MCF 10A (cell line): ENCODE data around the gene MITF. TPM values are rescaled to one million over a fixed set of nuclear protein-coding genes. Genes with fewer than 3 reads are reported as not detected.

ENCODE experiments used
- BruUV-seq: library from RNA; stranded (reverse); fragments of 400-500 nt; replicated peaks from 2 replicates; lab custom pipeline; 2021; lab: Mats Ljungman, UMichigan
- CTCF ChIA-PET: fragments of 300-600 bp; sonication (Branson Sonifier 250); formaldehyde crosslinking; extraction: SDS; loops from one replicate; lab custom pipeline; 2021; ENCODE audit warnings: antibody characterized with exemption, inconsistent platforms; lab: Yijun Ruan, JAX
- POLR2A ChIA-PET: fragments of 300-600, 350-650 bp; sonication (Branson Sonifier 250); formaldehyde crosslinking; extraction: SDS; loops from one replicate; lab custom pipeline; 2020; ENCODE audit warnings: antibody characterized with exemption, inconsistent platforms; lab: Yijun Ruan, JAX
- DNase-seq: peaks from one replicate; pipeline ENCODE4 v3.0.0-alpha.2; 2018; ENCODE audit not compliant: unreplicated experiment
- H3K27ac Mint-ChIP-seq: one replicate; pipeline ENCODE4 v1.8.0; 2022; ENCODE audit warnings: mild to moderate bottlenecking, low read depth, mixed read lengths; ENCODE audit not compliant: unreplicated experiment
- H3K27me3 Mint-ChIP-seq: one replicate; pipeline ENCODE4 v1.8.0; 2022; ENCODE audit warnings: mixed read lengths; ENCODE audit not compliant: insufficient read depth, unreplicated experiment
- H3K36me3 Mint-ChIP-seq: one replicate; pipeline ENCODE4 v1.8.0; 2022; ENCODE audit warnings: mild to moderate bottlenecking, moderate library complexity, mixed read lengths; ENCODE audit not compliant: insufficient read depth, unreplicated experiment
- H3K4me1 Mint-ChIP-seq: one replicate; pipeline ENCODE4 v1.8.0; 2022; ENCODE audit warnings: mixed read lengths; ENCODE audit not compliant: insufficient read depth, unreplicated experiment
- H3K4me3 Mint-ChIP-seq: one replicate; pipeline ENCODE4 v1.8.0; 2022; ENCODE audit warnings: mild to moderate bottlenecking, moderate library complexity, mixed read lengths; ENCODE audit not compliant: unreplicated experiment
- H3K9me3 Mint-ChIP-seq: one replicate; pipeline ENCODE4 v1.8.0; 2022; ENCODE audit warnings: mixed read lengths; ENCODE audit not compliant: unreplicated experiment
- intact Hi-C: fragments of 100-400 bp; cut with micrococcal nuclease; formaldehyde crosslinking; loops from 2 replicates; pipeline ENCODE4 v1.14.1; 2022
- total RNA-seq: library from RNA; stranded (reverse); gene quantifications from 2 replicates; pipeline ENCODE4 v1.2.3, GENCODE V29; 2022
- TF ChIP-seq, protein P1 (sequence below): fragments of 200-600 bp; IDR thresholded peaks from one replicate; pipeline ENCODE4 v1.8.0; 2022; ENCODE audit warnings: antibody characterized with exemption, mild to moderate bottlenecking; ENCODE audit not compliant: unreplicated experiment

MITF gene
- total RNA-seq, 1 experiment from 2014 or later, result 16.1 TPM

DNA sequence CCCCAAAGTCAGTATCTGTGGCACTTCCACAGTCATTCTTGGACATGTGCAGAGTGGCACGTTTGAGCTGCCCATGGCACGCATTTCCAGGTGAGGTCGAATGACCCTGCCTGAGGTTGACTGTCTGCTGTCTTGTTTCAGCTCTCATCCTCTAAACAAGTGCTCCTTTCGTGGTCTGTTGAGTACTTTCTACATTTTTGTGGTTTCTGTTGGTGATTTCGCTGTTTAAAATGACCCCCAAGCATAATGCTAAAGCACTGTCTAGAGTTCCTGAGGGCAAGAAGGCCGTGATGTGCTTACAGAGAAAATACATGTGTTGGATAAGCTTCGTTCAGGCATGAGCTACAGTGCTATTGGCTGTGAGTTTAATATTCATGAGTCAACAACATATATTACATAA, 220.3 kb downstream of the MITF start:
- ChIA-PET POLR2A (no interaction called here), CTCF (no interaction called here)
- intact Hi-C loops, result no loop called here
- no peaks in the 10 kb centered on the region for H3K27me3 Mint-ChIP-seq
- BruUV-seq, result no TSS peak
- H3K4me1 Mint-ChIP-seq, result no peaks in the 10 kb centered on the region
- TF ChIP-seq, protein P1, sequence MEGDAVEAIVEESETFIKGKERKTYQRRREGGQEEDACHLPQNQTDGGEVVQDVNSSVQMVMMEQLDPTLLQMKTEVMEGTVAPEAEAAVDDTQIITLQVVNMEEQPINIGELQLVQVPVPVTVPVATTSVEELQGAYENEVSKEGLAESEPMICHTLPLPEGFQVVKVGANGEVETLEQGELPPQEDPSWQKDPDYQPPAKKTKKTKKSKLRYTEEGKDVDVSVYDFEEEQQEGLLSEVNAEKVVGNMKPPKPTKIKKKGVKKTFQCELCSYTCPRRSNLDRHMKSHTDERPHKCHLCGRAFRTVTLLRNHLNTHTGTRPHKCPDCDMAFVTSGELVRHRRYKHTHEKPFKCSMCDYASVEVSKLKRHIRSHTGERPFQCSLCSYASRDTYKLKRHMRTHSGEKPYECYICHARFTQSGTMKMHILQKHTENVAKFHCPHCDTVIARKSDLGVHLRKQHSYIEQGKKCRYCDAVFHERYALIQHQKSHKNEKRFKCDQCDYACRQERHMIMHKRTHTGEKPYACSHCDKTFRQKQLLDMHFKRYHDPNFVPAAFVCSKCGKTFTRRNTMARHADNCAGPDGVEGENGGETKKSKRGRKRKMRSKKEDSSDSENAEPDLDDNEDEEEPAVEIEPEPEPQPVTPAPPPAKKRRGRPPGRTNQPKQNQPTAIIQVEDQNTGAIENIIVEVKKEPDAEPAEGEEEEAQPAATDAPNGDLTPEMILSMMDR, result no peak
- peaks cover 7% of the 10 kb centered on the region for H3K36me3 Mint-ChIP-seq
- H3K27ac Mint-ChIP-seq, result no peak overlapping the region
- H3K4me3 Mint-ChIP-seq, result no peak overlapping the region
- no peaks in the 10 kb centered on the region for H3K9me3 Mint-ChIP-seq
- DNase-seq, result no peak

DNA sequence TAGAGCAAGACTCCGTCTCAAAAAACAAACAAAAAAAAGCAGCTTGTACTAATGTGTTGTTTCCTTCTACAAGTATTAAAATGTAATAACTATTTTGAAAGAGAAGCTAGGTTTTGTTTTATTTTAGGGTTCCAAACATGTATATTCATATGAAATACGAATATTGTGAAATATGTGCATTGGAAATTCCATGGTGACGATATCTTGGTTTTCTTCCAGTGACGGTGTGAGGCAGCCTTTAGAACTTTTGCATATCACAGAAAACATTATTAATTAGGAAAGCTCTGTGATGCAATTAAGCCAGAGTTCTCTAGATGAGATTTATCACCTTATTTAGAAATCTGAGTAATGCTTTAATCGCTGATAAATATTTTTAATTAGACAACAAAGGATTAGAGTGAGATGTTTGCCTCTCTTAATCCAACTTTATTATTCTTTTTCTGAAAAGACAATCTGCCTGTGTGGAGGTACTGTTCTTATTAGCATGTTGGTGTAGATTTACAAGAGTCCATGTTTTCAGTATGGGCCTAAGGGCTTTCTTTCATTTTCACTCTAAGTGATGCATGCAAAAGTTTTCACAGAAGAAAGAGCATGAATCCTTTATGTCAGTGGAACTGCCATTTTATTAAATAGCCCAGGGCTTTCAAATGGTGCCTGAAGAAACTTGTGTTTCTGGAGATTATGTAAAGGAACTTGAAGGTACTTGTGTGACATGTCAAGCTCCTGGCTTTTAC, 222.6 kb downstream of the MITF start:
- ChIA-PET CTCF (interaction anchor here (0.5 to 0.9 kb wide), 2 partner anchors 15 to 374 kb away, joined by 3 to 4 read pairs; no protein-coding TSS in a partner anchor), POLR2A (no interaction called here)

DNA sequence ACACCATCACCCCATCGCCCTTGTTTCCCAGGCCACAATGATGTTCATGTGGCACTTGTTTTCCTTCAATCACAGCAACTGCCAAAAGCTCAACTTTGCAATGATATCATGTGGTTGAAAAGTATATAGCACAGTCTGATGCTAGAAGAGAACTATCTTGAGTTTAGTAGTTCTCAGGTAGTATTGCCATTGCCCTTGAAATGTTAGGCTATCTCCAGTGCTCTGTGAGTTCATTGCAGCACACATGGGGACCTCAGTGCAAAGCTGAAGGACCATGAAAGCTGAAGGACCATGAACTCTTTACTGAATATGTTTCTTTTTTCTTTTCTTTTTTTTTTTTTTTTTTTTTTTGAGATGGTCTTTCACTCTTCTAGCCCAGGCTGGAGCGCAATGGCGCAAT, 224.4 kb downstream of the MITF start:
- TF ChIP-seq, protein P1, result no peak
- DNase-seq, result no peak
- ChIA-PET POLR2A (no interaction called here), CTCF (interaction anchor here (0.6 kb wide), 1 partner anchor 827 kb away, joined by 3 read pairs; no protein-coding TSS in a partner anchor)
- no peak overlapping the region for H3K4me3 Mint-ChIP-seq
- H3K36me3 Mint-ChIP-seq, result peaks cover 7% of the 10 kb centered on the region
- no TSS peak for BruUV-seq
- intact Hi-C loops, result no loop called here
- no peaks in the 10 kb centered on the region for H3K4me1 Mint-ChIP-seq
- no peaks in the 10 kb centered on the region for H3K27me3 Mint-ChIP-seq
- no peak overlapping the region for H3K27ac Mint-ChIP-seq
- no peaks in the 10 kb centered on the region for H3K9me3 Mint-ChIP-seq

More for the DNA sequence above, 222.6 kb downstream of the MITF start:
- intact Hi-C loops, result no loop called here
- H3K9me3 Mint-ChIP-seq, result no peaks in the 10 kb centered on the region
- TF ChIP-seq, protein P1, result no peak
- H3K36me3 Mint-ChIP-seq, result peaks cover 7% of the 10 kb centered on the region
- no peak for DNase-seq
- BruUV-seq, result no TSS peak
- H3K27ac Mint-ChIP-seq, result no peak overlapping the region
- H3K4me3 Mint-ChIP-seq, result no peak overlapping the region
- no peaks in the 10 kb centered on the region for H3K27me3 Mint-ChIP-seq
- no peaks in the 10 kb centered on the region for H3K4me1 Mint-ChIP-seq

DNA sequence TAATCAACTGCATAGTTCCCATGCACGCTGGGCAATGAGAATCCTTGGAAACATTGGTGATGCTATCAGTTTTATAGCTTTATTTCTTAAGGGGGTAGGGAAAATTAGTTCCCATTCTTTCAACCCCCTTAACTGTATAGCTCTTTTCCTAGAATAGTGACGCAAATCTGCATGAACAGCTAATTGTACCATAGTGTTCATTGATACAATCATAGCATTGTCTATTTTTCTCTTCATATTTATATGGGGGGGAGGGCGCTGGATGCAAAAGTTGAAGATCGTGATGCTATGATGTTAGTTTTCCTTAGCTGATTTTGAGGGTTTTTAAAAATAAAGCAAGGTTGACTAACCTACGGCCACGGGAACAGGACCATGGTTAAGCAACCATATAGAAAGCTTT, 227.9 kb downstream of the MITF start:
- Mint-ChIP-seq H3K4me1 (no peaks in the 10 kb centered on the region), H3K27ac (no peak overlapping the region), H3K36me3 (no peaks in the 10 kb centered on the region), H3K9me3 (no peaks in the 10 kb centered on the region), H3K27me3 (no peaks in the 10 kb centered on the region), H3K4me3 (no peak overlapping the region)
- TF ChIP-seq, protein P1, result no peak
- no peak for DNase-seq
- CTCF ChIA-PET, result interaction anchor here (0.6 to 1.8 kb wide), 2 partner anchors 20 to 23 kb away, joined by 3 to 6 read pairs; no protein-coding TSS in a partner anchor
- POLR2A ChIA-PET, result no interaction called here
- no TSS peak for BruUV-seq
- intact Hi-C loops, result no loop called here
